ENCODE measurements around the gene HNRNPM. TPM values are rescaled to one million over a fixed set of nuclear protein-coding genes. Genes with fewer than 3 reads are reported as not detected.

The HNRNPM gene, protein sequence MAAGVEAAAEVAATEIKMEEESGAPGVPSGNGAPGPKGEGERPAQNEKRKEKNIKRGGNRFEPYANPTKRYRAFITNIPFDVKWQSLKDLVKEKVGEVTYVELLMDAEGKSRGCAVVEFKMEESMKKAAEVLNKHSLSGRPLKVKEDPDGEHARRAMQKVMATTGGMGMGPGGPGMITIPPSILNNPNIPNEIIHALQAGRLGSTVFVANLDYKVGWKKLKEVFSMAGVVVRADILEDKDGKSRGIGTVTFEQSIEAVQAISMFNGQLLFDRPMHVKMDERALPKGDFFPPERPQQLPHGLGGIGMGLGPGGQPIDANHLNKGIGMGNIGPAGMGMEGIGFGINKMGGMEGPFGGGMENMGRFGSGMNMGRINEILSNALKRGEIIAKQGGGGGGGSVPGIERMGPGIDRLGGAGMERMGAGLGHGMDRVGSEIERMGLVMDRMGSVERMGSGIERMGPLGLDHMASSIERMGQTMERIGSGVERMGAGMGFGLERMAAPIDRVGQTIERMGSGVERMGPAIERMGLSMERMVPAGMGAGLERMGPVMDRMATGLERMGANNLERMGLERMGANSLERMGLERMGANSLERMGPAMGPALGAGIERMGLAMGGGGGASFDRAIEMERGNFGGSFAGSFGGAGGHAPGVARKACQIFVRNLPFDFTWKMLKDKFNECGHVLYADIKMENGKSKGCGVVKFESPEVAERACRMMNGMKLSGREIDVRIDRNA
- total RNA-seq (2021): 458 and 468 TPM in 2 replicates
- long read RNA-seq, transcript HNRNPM-217 (15 exons, 2,458 nt): major isoform, 17 of 1,530 reads
- long read RNA-seq, partial matches to known transcripts: 156 of 1,530 reads
- long read RNA-seq, other reads (novel, unspliced or antisense): 1,356 of 1,530 reads

DNA sequence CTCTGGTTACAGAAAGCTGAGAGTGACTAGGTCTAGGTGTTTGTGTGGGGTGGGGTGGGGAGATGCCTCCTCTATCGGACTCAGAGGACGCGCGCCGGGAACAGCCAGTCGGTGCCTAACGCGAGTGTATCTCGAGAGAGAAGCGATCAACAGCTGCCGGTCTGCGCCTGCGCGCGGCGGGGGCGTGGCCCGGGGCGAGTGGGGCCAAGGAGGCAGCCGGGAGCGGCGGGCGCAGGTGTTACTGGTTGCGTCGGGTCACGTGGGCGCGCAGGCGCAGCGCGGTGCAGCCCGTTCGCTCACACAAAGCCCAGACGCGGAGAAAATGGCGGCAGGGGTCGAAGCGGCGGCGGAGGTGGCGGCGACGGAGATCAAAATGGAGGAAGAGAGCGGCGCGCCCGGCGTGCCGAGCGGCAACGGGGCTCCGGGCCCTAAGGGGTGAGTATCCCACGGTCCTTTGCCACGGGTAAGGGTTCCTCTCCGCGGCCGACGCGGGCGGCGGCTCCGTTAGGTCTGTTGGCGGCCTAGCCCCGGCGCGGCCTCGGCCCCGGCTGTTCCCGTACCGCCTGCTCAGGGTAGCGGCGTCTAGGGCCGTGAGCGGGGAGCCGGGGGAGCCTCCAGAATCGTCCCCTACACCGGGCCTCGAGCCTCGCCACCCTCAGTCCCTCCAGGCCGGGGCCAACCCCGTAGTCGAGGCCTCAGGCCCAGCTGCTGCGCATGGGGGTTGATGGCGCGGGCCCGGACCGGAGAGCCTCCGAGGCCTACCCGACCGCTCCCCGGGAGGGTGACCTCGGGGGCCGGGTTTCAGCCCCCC is at the start of gene HNRNPM:
HNRNPM (plus strand) TSS at position 299 of the 811 bp plus-strand sequence; CDS start at position 323, 24 bp downstream.
- Histone ChIP-seq H3K9ac (ENCODE audit: extremely low read depth, insufficient read length, low read length) (peak within 1 kb of the TSS; percentile 95), H3K18ac (ENCODE audit: insufficient read length, low read depth, low read length) (peak within 1 kb of the TSS; percentile 96), H3K23ac (ENCODE audit: insufficient read length, low read depth, low read length) (no peak within 1 kb of the TSS)

More for the DNA sequence above, at the start of gene HNRNPM:
- Mint-ChIP-seq H3K9me3 (0 out of 5 replicates have a peak, but pooled peaks cover 0 to 3% of the 10 kb centered on the region in 2 experiments), H3K27ac (peak within 1 kb of the TSS; percentile 96 to 99 (median 99)), H3K4me1 (peaks cover 46 to 55% of the 10 kb centered on the region in 2 experiments), H3K27me3 (ENCODE audit: low read depth) (no peaks in the 10 kb centered on the region; the same call in 1 of the 2 replicates), H3K4me3 (peak within 1 kb of the TSS; percentile 96 to 99), H3K36me3 (ENCODE audit: insufficient read depth in 1 of 3, low read depth in 3 of 3) (peaks cover 21 to 30% (median 28%) of the 10 kb centered on the region in 3 experiments)
- Histone ChIP-seq H3K4me2 (ENCODE audit: insufficient read depth, insufficient read length, low read length) (peak within 1 kb of the TSS; percentile 76), H3K4ac (ENCODE audit: low read depth, low read length) (peak within 1 kb of the TSS; percentile 94), H2BK5ac (ENCODE audit: insufficient read length, low read length) (peak within 1 kb of the TSS; percentile 18), H2BK15ac (ENCODE audit: low read depth, low read length) (no peak within 1 kb of the TSS), H3K23me2 (ENCODE audit: insufficient read length, low read depth, low read length, poor library complexity, severe bottlenecking) (no peaks in the 10 kb centered on the region), H3K27ac (ENCODE audit: insufficient read length, low read depth, low read length) (peak within 1 kb of the TSS; percentile 29), H2BK12ac (ENCODE audit: insufficient read length, low read depth, low read length) (no peak within 1 kb of the TSS), H3K27me3 (ENCODE audit: insufficient read depth, low read length) (no peaks in the 10 kb centered on the region), H2AK5ac (ENCODE audit: insufficient read length, low read length) (no peak within 1 kb of the TSS), H3K4me1 (ENCODE audit: insufficient read depth, low read length) (peaks cover 8% of the 10 kb centered on the region), H4K5ac (ENCODE audit: insufficient read length, low read depth, low read length) (no peak within 1 kb of the TSS), H3K79me1 (ENCODE audit: insufficient read depth, low read depth, low read length, poor library complexity, severe bottlenecking) (no peaks in the 10 kb centered on the region), H4K8ac (replicated peaks; ENCODE audit: insufficient read length, low read depth, low read length) (no peak within 1 kb of the TSS), H4K20me1 (ENCODE audit: control insufficient read depth, insufficient read depth, insufficient read length) (peaks cover under 1% of the 10 kb centered on the region), H3T11ph (ENCODE audit: low read length) (no peak within 1 kb of the TSS), H2BK20ac (ENCODE audit: low read depth, low read length, poor library complexity, severe bottlenecking) (no peak within 1 kb of the TSS), H2BK120ac (ENCODE audit: low read depth, low read length, poor library complexity, severe bottlenecking) (peak within 1 kb of the TSS; percentile 85), H3K56ac (ENCODE audit: insufficient read length, low read depth, low read length) (no peak within 1 kb of the TSS), H2AFZ (ENCODE audit: low read length) (no peak within 1 kb of the TSS), H3K79me2 (ENCODE audit: insufficient read depth, low read length) (peaks cover 45% of the 10 kb centered on the region), H3K9me3 (ENCODE audit: control insufficient read depth, low read depth, low read length) (no peaks in the 10 kb centered on the region), H3K14ac (ENCODE audit: insufficient read depth, low read length) (peak within 1 kb of the TSS; percentile 98), H4K91ac (ENCODE audit: insufficient read length, low read depth, low read length) (peak within 1 kb of the TSS; percentile 98)
- TF ChIP-seq, protein P1, sequence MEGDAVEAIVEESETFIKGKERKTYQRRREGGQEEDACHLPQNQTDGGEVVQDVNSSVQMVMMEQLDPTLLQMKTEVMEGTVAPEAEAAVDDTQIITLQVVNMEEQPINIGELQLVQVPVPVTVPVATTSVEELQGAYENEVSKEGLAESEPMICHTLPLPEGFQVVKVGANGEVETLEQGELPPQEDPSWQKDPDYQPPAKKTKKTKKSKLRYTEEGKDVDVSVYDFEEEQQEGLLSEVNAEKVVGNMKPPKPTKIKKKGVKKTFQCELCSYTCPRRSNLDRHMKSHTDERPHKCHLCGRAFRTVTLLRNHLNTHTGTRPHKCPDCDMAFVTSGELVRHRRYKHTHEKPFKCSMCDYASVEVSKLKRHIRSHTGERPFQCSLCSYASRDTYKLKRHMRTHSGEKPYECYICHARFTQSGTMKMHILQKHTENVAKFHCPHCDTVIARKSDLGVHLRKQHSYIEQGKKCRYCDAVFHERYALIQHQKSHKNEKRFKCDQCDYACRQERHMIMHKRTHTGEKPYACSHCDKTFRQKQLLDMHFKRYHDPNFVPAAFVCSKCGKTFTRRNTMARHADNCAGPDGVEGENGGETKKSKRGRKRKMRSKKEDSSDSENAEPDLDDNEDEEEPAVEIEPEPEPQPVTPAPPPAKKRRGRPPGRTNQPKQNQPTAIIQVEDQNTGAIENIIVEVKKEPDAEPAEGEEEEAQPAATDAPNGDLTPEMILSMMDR (conservative IDR thresholded peaks at IDR 0.05): no peak
- DNase-seq: peak; percentile 99
- WGBS (ENCODE audit: extremely low coverage, insufficient read length, low lambda C conversion rate): no CpG with 5 or more reads among the region's 93 CpGs

Data from H9 (cell line).